HTERT RPE-1 (cell line): ENCODE data around the gene MXRA7.
"Not testable (repeated sequence)": the region's sequence is repeated elsewhere in the genome, so short reads cannot be mapped to it uniquely, and the experiment has no call there.

Source experiments
- in situ Hi-C: fragments of 300-500 bp; cut with MboI; formaldehyde crosslinking; loops from 4 replicates; pipeline ENCODE4 v1.14.3; 2020; ENCODE audit warnings: low sequenced_read_pairs

MXRA7 gene

GRCh38 chr17:76716146-76716838 lies 5.5 kb upstream of the MXRA7 start:
- in situ Hi-C loops = no loop called here

- in situ Hi-C loops = no loop called here
Observed at GRCh38 chr17:76715496-76715830, 4.7 kb upstream of the MXRA7 start.

- in situ Hi-C loops = no loop called here
Observed at GRCh38 chr17:76714822-76715495, 4.2 kb upstream of the MXRA7 start.

- in situ Hi-C loops = no loop called here
Observed at GRCh38 chr17:76714336-76714735, 3.6 kb upstream of the MXRA7 start.

GRCh38 chr17:76713765-76714164 lies 3.0 kb upstream of the MXRA7 start:
- in situ Hi-C loops = no loop called here

- in situ Hi-C loops = not testable (repeated sequence)
Observed at GRCh38 chr17:76712321-76712720, 1.6 kb upstream of the MXRA7 start.

- in situ Hi-C loops = not testable (repeated sequence)
Observed at GRCh38 chr17:76709951-76710862, 558 bp downstream of the MXRA7 start.

GRCh38 chr17:76709077-76709950 lies 1.5 kb downstream of the MXRA7 start:
- in situ Hi-C loops = no loop called here

- in situ Hi-C loops = no loop called here
Observed at GRCh38 chr17:76707985-76708807, 2.6 kb downstream of the MXRA7 start.

GRCh38 chr17:76706817-76707216 lies 3.9 kb downstream of the MXRA7 start:
- in situ Hi-C loops = no loop called here

- in situ Hi-C loops = no loop called here
Observed at GRCh38 chr17:76704805-76705204, 6.0 kb downstream of the MXRA7 start.

- in situ Hi-C loops = no loop called here
Observed at GRCh38 chr17:76702941-76703637, 7.7 kb downstream of the MXRA7 start.

GRCh38 chr17:76702076-76702475 lies 8.7 kb downstream of the MXRA7 start:
- in situ Hi-C loops = no loop called here

GRCh38 chr17:76701471-76701967 lies 9.2 kb downstream of the MXRA7 start:
- in situ Hi-C loops = no loop called here

GRCh38 chr17:76700617-76701470 lies 9.9 kb downstream of the MXRA7 start:
- in situ Hi-C loops = no loop called here

GRCh38 chr17:76700270-76700616 lies 10.5 kb downstream of the MXRA7 start:
- in situ Hi-C loops = no loop called here

GRCh38 chr17:76698466-76698977 lies 12.2 kb downstream of the MXRA7 start:
- in situ Hi-C loops = not testable (repeated sequence)
